ENCODE results near the gene INF2.
"Not testable (repeated sequence)": the region's sequence is repeated elsewhere in the genome, so short reads cannot be mapped to it uniquely, and the experiment has no call there.

INF2 gene

GRCh38 chr14:104718147-104718546 is 28.7 kb downstream of the INF2 start:
- DNase-seq (ENCODE audit: low read depth in 3 of 3, low spot score in 1 of 3): no peak

- DNase-seq (ENCODE audit: low read depth in 3 of 3, low spot score in 1 of 3): no peak
These were observed 29.5 kb downstream of the INF2 start for GRCh38 chr14:104718871-104719270.

GRCh38 chr14:104719343-104719742 is 29.9 kb downstream of the INF2 start:
- DNase-seq (ENCODE audit: low read depth in 3 of 3, low spot score in 1 of 3): no peak

- no peak for DNase-seq (ENCODE audit: low read depth in 3 of 3, low spot score in 1 of 3)
These were observed 32.4 kb downstream of the INF2 start for GRCh38 chr14:104721505-104722431.

- no peak for DNase-seq (ENCODE audit: low read depth in 3 of 3, low spot score in 1 of 3)
These were observed 33.7 kb downstream of the INF2 start for GRCh38 chr14:104722938-104723650.

- DNase-seq (ENCODE audit: low read depth in 3 of 3, low spot score in 1 of 3): peak; percentile 10 to 48 (median 34)
These were observed 34.4 kb downstream of the INF2 start, which contains the start of gene ADSS1 for GRCh38 chr14:104723651-104724406. Gene ADSS1, plus strand, starts transcription at chr14:104724229. Its CDS starts 42 bp downstream, at chr14:104724271.

- no peak for DNase-seq (ENCODE audit: low read depth in 3 of 3, low spot score in 1 of 3)
These were observed 35.1 kb downstream of the INF2 start for GRCh38 chr14:104724407-104724980.

GRCh38 chr14:104724981-104725771 is 35.8 kb downstream of the INF2 start:
- no peak for DNase-seq (ENCODE audit: low read depth in 3 of 3, low spot score in 1 of 3)

GRCh38 chr14:104725772-104726548 is 36.5 kb downstream of the INF2 start:
- DNase-seq (ENCODE audit: low read depth in 3 of 3, low spot score in 1 of 3): no peak

- DNase-seq (ENCODE audit: low read depth in 3 of 3, low spot score in 1 of 3): no peak
These were observed 37.4 kb downstream of the INF2 start for GRCh38 chr14:104726600-104727451.

GRCh38 chr14:104728631-104729030 is 39.2 kb downstream of the INF2 start:
- DNase-seq (ENCODE audit: low read depth in 3 of 3, low spot score in 1 of 3): no peak

GRCh38 chr14:104729176-104729834 is 39.9 kb downstream of the INF2 start:
- not testable (repeated sequence) for DNase-seq (ENCODE audit: low read depth in 3 of 3, low spot score in 1 of 3)

- no peak for DNase-seq (ENCODE audit: low read depth in 3 of 3, low spot score in 1 of 3)
These were observed 40.4 kb downstream of the INF2 start for GRCh38 chr14:104729835-104730181.

- no peak for DNase-seq (ENCODE audit: low read depth in 3 of 3, low spot score in 1 of 3)
These were observed 41.1 kb downstream of the INF2 start for GRCh38 chr14:104730487-104730886.

GRCh38 chr14:104731320-104732294 is 42.2 kb downstream of the INF2 start:
- no peak for DNase-seq (ENCODE audit: low read depth in 3 of 3, low spot score in 1 of 3)

GRCh38 chr14:104732355-104732804 is 43.0 kb downstream of the INF2 start:
- no peak for DNase-seq (ENCODE audit: low read depth in 3 of 3, low spot score in 1 of 3)
